HCT116 (cell line): ENCODE results near the gene GABPB1. TPM values are rescaled to one million over a fixed set of nuclear protein-coding genes. Genes with fewer than 3 reads are reported as not detected.

Experiments
- ATAC-seq: fragments of 200-7000 bp; cut with Tn5 transposase; 2 replicates; pipeline ENCODE4 v1.9.1; 2020; ENCODE audit warnings: mild to moderate bottlenecking, moderate library complexity
- BruUV-seq: library from RNA; stranded (reverse); fragments of 400-500 nt; replicated peaks from 2 replicates; lab custom pipeline; 2021; lab: Mats Ljungman, UMichigan
- CTCF ChIA-PET: fragments of 300-600 bp; sonication (Branson Sonifier 250); formaldehyde crosslinking; loops from one replicate; lab custom pipeline; 2021; ENCODE audit warnings: antibody characterized with exemption; lab: Charles Lee
- POLR2A ChIA-PET: fragments of 300-600, 350-600 bp; sonication (Branson Sonifier 250); formaldehyde crosslinking; loops from one replicate; lab custom pipeline; 2021; ENCODE audit warnings: antibody characterized with exemption; lab: Charles Lee
- RAD21 ChIA-PET, 2 experiments: fragments of 300-600 bp; sonication (Branson Sonifier 250); formaldehyde crosslinking; loops; one replicate each; lab custom pipeline; 2023; ENCODE audit warnings: low total read pairs in 2 of 2; ENCODE audit not compliant: uncharacterized antibody in 2 of 2, unreplicated experiment in 2 of 2, low non-redundant PET in 1 of 2; lab: Charles Lee
- DNase-seq: peaks from one replicate; pipeline ENCODE4 v3.0.0-alpha.2; 2010; ENCODE audit warnings: low read depth, low spot score
- H2AFZ ChIP-seq: fragments of 200-600 bp; shearing (Covaris generic), sonication (generic); 2 replicates; pipeline ENCODE4 v1.6.1; 2017; ENCODE audit warnings: low read depth, mixed run types, mixed read lengths, antibody characterized with exemption, low read length; ENCODE audit not compliant: poor library complexity, severe bottlenecking
- H3K27ac ChIP-seq: 2 replicates; pipeline ENCODE4 v1.5.1; 2012; ENCODE audit warnings: low read depth, low read length
- H3K27me3 ChIP-seq: fragments of 200-600 bp; sonication (generic); 2 replicates; pipeline ENCODE4 v1.6.1; 2016; ENCODE audit warnings: mixed run types, low read length, mixed read lengths; ENCODE audit not compliant: insufficient read depth
- H3K36me3 ChIP-seq, 2 experiments: fragments of 200-500 bp in 1 of 2; fragments of 200-600 bp in 1 of 2; sonication (Bioruptor generic) in 1 of 2; sonication (generic) in 1 of 2; 2 replicates each; pipeline versions ENCODE4 v1.5.1 to v1.6.1; 2014 to 2016; ENCODE audit warnings: low read length in 2 of 2, inconsistent platforms in 1 of 2, mixed read lengths in 1 of 2, mixed run types in 1 of 2; ENCODE audit not compliant: insufficient read depth in 2 of 2, control insufficient read depth in 1 of 2
- H3K4me1 ChIP-seq, 2 experiments: fragments of 200-600 bp in 1 of 2; sonication (generic) in 1 of 2; 2 replicates each; pipeline versions ENCODE4 v1.5.1 to v1.6.1; 2012 to 2017; ENCODE audit warnings: low read length in 2 of 2, inconsistent platforms in 1 of 2, mild to moderate bottlenecking in 1 of 2, mixed read lengths in 1 of 2, mixed run types in 1 of 2, moderate library complexity in 1 of 2; ENCODE audit not compliant: insufficient read depth in 2 of 2, control insufficient read depth in 1 of 2
- H3K4me2 ChIP-seq: fragments of 200-600 bp; sonication (generic); 2 replicates; pipeline ENCODE4 v1.6.1; 2017; ENCODE audit warnings: mixed run types, low read length, mixed read lengths
- H3K4me3 ChIP-seq, 2 experiments: fragments of 200-600 bp in 1 of 2; sonication (generic) in 1 of 2; replicated peaks in 1 of 2; 2 replicates each; pipeline ENCODE4 v1.5.1; 2011 to 2016; ENCODE audit warnings: low read length in 2 of 2, control low read depth in 1 of 2, low read depth in 1 of 2, mild to moderate bottlenecking in 1 of 2, mixed read lengths in 1 of 2, mixed run types in 1 of 2
- H3K79me2 ChIP-seq: fragments of 200-600 bp; sonication (generic); 2 replicates; pipeline ENCODE4 v1.6.1; 2017; ENCODE audit warnings: mild to moderate bottlenecking, mixed run types, low read length, moderate library complexity, mixed read lengths; ENCODE audit not compliant: insufficient read depth
- H3K9ac ChIP-seq: fragments of 200-600 bp; sonication (generic); 2 replicates; pipeline ENCODE4 v1.6.1; 2016; ENCODE audit warnings: low read length, mixed read lengths
- H3K9me2 ChIP-seq: fragments of 200-600 bp; sonication (generic), shearing (Covaris generic); 2 replicates; pipeline ENCODE4 v1.6.1; 2017; ENCODE audit warnings: mixed run types, mild to moderate bottlenecking, moderate library complexity; ENCODE audit not compliant: insufficient read depth
- H3K9me3 ChIP-seq, 2 experiments: fragments of 200-500 bp in 1 of 2; fragments of 200-600 bp in 1 of 2; sonication (Bioruptor generic) in 1 of 2; sonication (generic) in 1 of 2; 2 replicates each; pipeline ENCODE4 v1.6.1; 2014 to 2017; ENCODE audit warnings: low read length in 2 of 2, mixed read lengths in 2 of 2, inconsistent platforms in 1 of 2, low read depth in 1 of 2, mild to moderate bottlenecking in 1 of 2, mixed run types in 1 of 2, moderate library complexity in 1 of 2; ENCODE audit not compliant: control insufficient read depth in 1 of 2, insufficient read depth in 1 of 2
- H4K20me1 ChIP-seq: fragments of 200-600 bp; sonication (generic), shearing (Covaris generic); 2 replicates; pipeline ENCODE4 v1.6.1; 2017; ENCODE audit warnings: mixed run types, mild to moderate bottlenecking, moderate library complexity; ENCODE audit not compliant: insufficient read depth
- CEBPB ChIP-seq: IDR thresholded peaks from 2 replicates; pipeline ENCODE4 v1.6.1; 2012; ENCODE audit warnings: low read depth
- ELF1 ChIP-seq: IDR thresholded peaks from 2 replicates; pipeline ENCODE4 v1.6.1; 2012; ENCODE audit warnings: low read depth, borderline replicate concordance
- JUND ChIP-seq: IDR thresholded peaks from 2 replicates; pipeline ENCODE4 v1.6.1; 2012
- POLR2A ChIP-seq: IDR thresholded peaks from 2 replicates; pipeline ENCODE4 v1.7.0; 2011; ENCODE audit warnings: borderline replicate concordance; ENCODE audit not compliant: insufficient read depth, insufficient read length; ENCODE audit errors: extremely low read depth
- POLR2AphosphoS5 ChIP-seq: IDR thresholded peaks from 2 replicates; pipeline ENCODE4 v1.6.1; 2011; ENCODE audit warnings: mild to moderate bottlenecking, low read depth, low read length, moderate library complexity
- RAD21 ChIP-seq: IDR thresholded peaks from 2 replicates; pipeline ENCODE4 v1.6.1; 2012; ENCODE audit warnings: low read depth, mild to moderate bottlenecking
- SIN3A ChIP-seq: IDR thresholded peaks from 2 replicates; pipeline ENCODE4 v1.6.1; 2012; ENCODE audit warnings: low read depth
- SP1 ChIP-seq: IDR thresholded peaks from 2 replicates; pipeline ENCODE4 v1.6.1; 2012; ENCODE audit warnings: low read depth
- SRF ChIP-seq: IDR thresholded peaks from 2 replicates; pipeline ENCODE4 v1.6.1; 2012; ENCODE audit warnings: low read depth
- intact Hi-C: fragments of 100-400 bp; cut with micrococcal nuclease; formaldehyde crosslinking; loops from 2 replicates; pipeline ENCODE4 v1.10.0; 2022
- total RNA-seq: library from RNA; stranded (reverse); gene quantifications from one replicate; pipeline ENCODE4 v1.2.1, GENCODE V29; 2021; ENCODE audit not compliant: unreplicated experiment
- TF ChIP-seq, protein P1 (sequence below), 3 experiments: fragments of 200-600 bp in 1 of 3; sonication (generic) in 1 of 3; IDR thresholded peaks in 2 of 3; conservative IDR thresholded peaks in 1 of 3; 2 replicates each; pipeline ENCODE4 v1.5.1; 2012 to 2017; ENCODE audit warnings: low read depth in 2 of 3, low read length in 2 of 3, antibody characterized with exemption in 1 of 3, borderline replicate concordance in 1 of 3, control low read depth in 1 of 3, mild to moderate bottlenecking in 1 of 3, mixed read lengths in 1 of 3, mixed run types in 1 of 3, moderate library complexity in 1 of 3; ENCODE audit not compliant: insufficient read depth in 1 of 3
- TF ChIP-seq, protein P2 (sequence below): IDR thresholded peaks from 2 replicates; pipeline ENCODE4 v1.6.1; 2012; ENCODE audit warnings: low read depth
- TF ChIP-seq, protein P3 (sequence below): IDR thresholded peaks from 2 replicates; pipeline ENCODE4 v1.6.1; 2012

The GABPB1 gene
- total RNA-seq, 1 experiment from 2014 or later: 20.1 TPM

DNA sequence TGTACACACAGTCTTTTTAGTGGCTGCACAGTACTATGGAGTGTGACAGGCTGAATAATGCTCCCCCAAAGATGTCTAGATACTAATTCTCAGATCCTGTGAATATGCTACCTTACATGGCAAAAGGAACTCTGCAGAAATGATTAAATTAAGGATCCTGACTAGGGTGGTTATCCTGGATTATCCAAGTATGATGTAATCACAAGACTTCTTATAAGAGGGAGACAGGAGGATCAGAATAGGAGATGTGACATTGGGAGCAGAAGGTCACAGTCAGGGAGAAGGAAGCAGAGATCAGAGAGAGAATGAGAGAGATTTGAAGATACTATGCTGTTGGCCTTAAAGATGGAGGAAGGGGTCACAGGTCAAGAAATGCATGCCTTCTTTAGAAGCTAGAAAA is 34.5 kb downstream of the GABPB1 start:
- Histone ChIP-seq H3K9me2 (no peaks in the 10 kb centered on the region), H3K79me2 (peaks cover 12% of the 10 kb centered on the region), H3K9me3 (no peaks in the 10 kb centered on the region), H2AFZ (no peak overlapping the region), H3K27ac (no peak overlapping the region), H3K36me3 (no peaks in the 10 kb centered on the region), H3K4me3 (no peak overlapping the region), H3K4me1 (no peaks in the 10 kb centered on the region; a peak in 1 of 4 replicates), H3K9ac (no peak overlapping the region)
- DNase-seq (no peak), ATAC-seq (no peak)
- POLR2A ChIA-PET: no interaction called here
- TF ChIP-seq, protein P1, sequence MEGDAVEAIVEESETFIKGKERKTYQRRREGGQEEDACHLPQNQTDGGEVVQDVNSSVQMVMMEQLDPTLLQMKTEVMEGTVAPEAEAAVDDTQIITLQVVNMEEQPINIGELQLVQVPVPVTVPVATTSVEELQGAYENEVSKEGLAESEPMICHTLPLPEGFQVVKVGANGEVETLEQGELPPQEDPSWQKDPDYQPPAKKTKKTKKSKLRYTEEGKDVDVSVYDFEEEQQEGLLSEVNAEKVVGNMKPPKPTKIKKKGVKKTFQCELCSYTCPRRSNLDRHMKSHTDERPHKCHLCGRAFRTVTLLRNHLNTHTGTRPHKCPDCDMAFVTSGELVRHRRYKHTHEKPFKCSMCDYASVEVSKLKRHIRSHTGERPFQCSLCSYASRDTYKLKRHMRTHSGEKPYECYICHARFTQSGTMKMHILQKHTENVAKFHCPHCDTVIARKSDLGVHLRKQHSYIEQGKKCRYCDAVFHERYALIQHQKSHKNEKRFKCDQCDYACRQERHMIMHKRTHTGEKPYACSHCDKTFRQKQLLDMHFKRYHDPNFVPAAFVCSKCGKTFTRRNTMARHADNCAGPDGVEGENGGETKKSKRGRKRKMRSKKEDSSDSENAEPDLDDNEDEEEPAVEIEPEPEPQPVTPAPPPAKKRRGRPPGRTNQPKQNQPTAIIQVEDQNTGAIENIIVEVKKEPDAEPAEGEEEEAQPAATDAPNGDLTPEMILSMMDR (IDR thresholded peaks at IDR 0.05 in 2 of 3, conservative IDR thresholded peaks at IDR 0.05 in 1 of 3; ENCODE audit: borderline replicate concordance in 1 of 3, insufficient read depth in 1 of 3, low read depth in 2 of 3, low read length in 2 of 3): no peak
- TF ChIP-seq JUND (no peak), SIN3A (no peak), ELF1 (no peak), RAD21 (no peak), SRF (no peak), POLR2A (no peak), CEBPB (no peak), SP1 (no peak), POLR2AphosphoS5 (no peak)
- TF ChIP-seq, protein P2, sequence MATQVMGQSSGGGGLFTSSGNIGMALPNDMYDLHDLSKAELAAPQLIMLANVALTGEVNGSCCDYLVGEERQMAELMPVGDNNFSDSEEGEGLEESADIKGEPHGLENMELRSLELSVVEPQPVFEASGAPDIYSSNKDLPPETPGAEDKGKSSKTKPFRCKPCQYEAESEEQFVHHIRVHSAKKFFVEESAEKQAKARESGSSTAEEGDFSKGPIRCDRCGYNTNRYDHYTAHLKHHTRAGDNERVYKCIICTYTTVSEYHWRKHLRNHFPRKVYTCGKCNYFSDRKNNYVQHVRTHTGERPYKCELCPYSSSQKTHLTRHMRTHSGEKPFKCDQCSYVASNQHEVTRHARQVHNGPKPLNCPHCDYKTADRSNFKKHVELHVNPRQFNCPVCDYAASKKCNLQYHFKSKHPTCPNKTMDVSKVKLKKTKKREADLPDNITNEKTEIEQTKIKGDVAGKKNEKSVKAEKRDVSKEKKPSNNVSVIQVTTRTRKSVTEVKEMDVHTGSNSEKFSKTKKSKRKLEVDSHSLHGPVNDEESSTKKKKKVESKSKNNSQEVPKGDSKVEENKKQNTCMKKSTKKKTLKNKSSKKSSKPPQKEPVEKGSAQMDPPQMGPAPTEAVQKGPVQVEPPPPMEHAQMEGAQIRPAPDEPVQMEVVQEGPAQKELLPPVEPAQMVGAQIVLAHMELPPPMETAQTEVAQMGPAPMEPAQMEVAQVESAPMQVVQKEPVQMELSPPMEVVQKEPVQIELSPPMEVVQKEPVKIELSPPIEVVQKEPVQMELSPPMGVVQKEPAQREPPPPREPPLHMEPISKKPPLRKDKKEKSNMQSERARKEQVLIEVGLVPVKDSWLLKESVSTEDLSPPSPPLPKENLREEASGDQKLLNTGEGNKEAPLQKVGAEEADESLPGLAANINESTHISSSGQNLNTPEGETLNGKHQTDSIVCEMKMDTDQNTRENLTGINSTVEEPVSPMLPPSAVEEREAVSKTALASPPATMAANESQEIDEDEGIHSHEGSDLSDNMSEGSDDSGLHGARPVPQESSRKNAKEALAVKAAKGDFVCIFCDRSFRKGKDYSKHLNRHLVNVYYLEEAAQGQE: no peak
- TF ChIP-seq, protein P3, sequence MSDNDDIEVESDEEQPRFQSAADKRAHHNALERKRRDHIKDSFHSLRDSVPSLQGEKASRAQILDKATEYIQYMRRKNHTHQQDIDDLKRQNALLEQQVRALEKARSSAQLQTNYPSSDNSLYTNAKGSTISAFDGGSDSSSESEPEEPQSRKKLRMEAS: no peak
- TF ChIP-seq, all 23 proteins: peak for 0
- intact Hi-C loops: no loop called here
- H3K4me2 ChIP-seq: no peak overlapping the region
- H4K20me1 ChIP-seq: 0 out of 2 replicates have a peak, but pooled peaks cover 3% of the 10 kb centered on the region
- ChIA-PET RAD21 (no interaction called here), CTCF (no interaction called here)
- no peaks in the 10 kb centered on the region for H3K27me3 ChIP-seq
- BruUV-seq: no TSS peak
